OCI-LY1 (cell line): ENCODE results near the gene DPH6.

Experiments used
- H2AFZ ChIP-seq: fragments of 200-600 bp; sonication (generic), shearing (Covaris generic); 2 replicates; pipeline ENCODE4 v1.6.0; 2014; ENCODE audit warnings: antibody characterized with exemption, mild to moderate bottlenecking, low read length
- H3F3A ChIP-seq: fragments of 200-600 bp; sonication (generic), shearing (Covaris generic); 2 replicates; pipeline ENCODE4 v1.6.0; 2014; ENCODE audit warnings: mild to moderate bottlenecking, antibody characterized with exemption, low read length, moderate library complexity; ENCODE audit not compliant: insufficient read depth
- H3K27ac ChIP-seq: fragments of 200-600 bp; sonication (generic); 2 replicates; pipeline ENCODE4 v1.5.1; 2014; ENCODE audit warnings: low read length, mixed run types, mild to moderate bottlenecking, low read depth; ENCODE audit not compliant: poor library complexity, severe bottlenecking
- H3K27me3 ChIP-seq: fragments of 200-600 bp; sonication (generic); 2 replicates; pipeline ENCODE4 v1.6.0; 2014; ENCODE audit warnings: antibody characterized with exemption, mild to moderate bottlenecking, low read length, moderate library complexity; ENCODE audit not compliant: insufficient read depth
- H3K36me3 ChIP-seq: fragments of 200-600 bp; sonication (generic); 2 replicates; pipeline ENCODE4 v1.6.1; 2014; ENCODE audit warnings: mild to moderate bottlenecking, antibody characterized with exemption, low read length, moderate library complexity, mixed read lengths; ENCODE audit not compliant: insufficient read depth
- H3K4me1 ChIP-seq: fragments of 200-600 bp; sonication (generic); 2 replicates; pipeline ENCODE4 v1.5.1; 2014; ENCODE audit warnings: mild to moderate bottlenecking, low read length, moderate library complexity; ENCODE audit not compliant: insufficient read depth, severe bottlenecking
- H3K4me2 ChIP-seq: fragments of 200-600 bp; sonication (generic), shearing (Covaris generic); 2 replicates; pipeline ENCODE4 v1.6.1; 2014; ENCODE audit warnings: low read length
- H3K4me3 ChIP-seq: fragments of 200-600 bp; sonication (generic); 2 replicates; pipeline ENCODE4 v1.5.1; 2014; ENCODE audit warnings: low read length, low read depth, mild to moderate bottlenecking, mixed read lengths; ENCODE audit not compliant: poor library complexity, severe bottlenecking
- H3K79me2 ChIP-seq: fragments of 200-600 bp; shearing (Covaris generic); 2 replicates; pipeline ENCODE4 v1.6.1; 2016; ENCODE audit warnings: mixed run types, low read length, mixed read lengths; ENCODE audit not compliant: insufficient read depth
- H3K9ac ChIP-seq: fragments of 200-600 bp; sonication (generic), shearing (Covaris generic); 2 replicates; pipeline ENCODE4 v1.6.1; 2014; ENCODE audit warnings: mild to moderate bottlenecking, low read length, mixed read lengths
- H3K9me2 ChIP-seq: fragments of 200-600 bp; sonication (generic), shearing (Covaris generic); 2 replicates; pipeline ENCODE4 v1.6.1; 2014; ENCODE audit warnings: low read depth, mild to moderate bottlenecking, low read length, mixed read lengths
- H3K9me3 ChIP-seq: fragments of 200-600 bp; shearing (Covaris generic); 2 replicates; pipeline ENCODE4 v1.6.1; 2014; ENCODE audit warnings: low read length, mixed read lengths
- H4K20me1 ChIP-seq: fragments of 200-600 bp; sonication (generic), shearing (Covaris generic); 2 replicates; pipeline ENCODE4 v1.6.0; 2016; ENCODE audit warnings: mild to moderate bottlenecking, low read length; ENCODE audit not compliant: insufficient read depth
- CTCF ChIP-seq: fragments of 200-600 bp; sonication (generic), shearing (Covaris generic); IDR thresholded peaks from 2 replicates; pipeline ENCODE4 v1.5.1; 2017; ENCODE audit warnings: mild to moderate bottlenecking, antibody characterized with exemption, low read length, moderate library complexity, mixed read lengths
- EZH2 ChIP-seq: fragments of 200-600 bp; sonication (generic), shearing (Covaris generic); IDR thresholded peaks from 2 replicates; pipeline ENCODE4 v1.8.0; 2017; ENCODE audit warnings: borderline replicate concordance, mixed run types, mild to moderate bottlenecking, antibody characterized with exemption, low read length, moderate library complexity, mixed read lengths

Gene DPH6

GRCh38 chr15:35321926-35322325 lies 224.0 kb downstream of the DPH6 start:
- H3K9me3 ChIP-seq: no peaks in the 10 kb centered on the region
- no peaks in the 10 kb centered on the region for H3K79me2 ChIP-seq
- no peaks in the 10 kb centered on the region for H3K4me1 ChIP-seq
- H3K27me3 ChIP-seq: no peaks in the 10 kb centered on the region
- H3K36me3 ChIP-seq: no peaks in the 10 kb centered on the region
- TF ChIP-seq EZH2: no peak
- TF ChIP-seq CTCF: no peak
- H3F3A ChIP-seq: no peaks in the 10 kb centered on the region
- H2AFZ ChIP-seq: no peak overlapping the region
- no peak overlapping the region for H3K27ac ChIP-seq
- no peak overlapping the region for H3K4me3 ChIP-seq
- H3K9me2 ChIP-seq: no peaks in the 10 kb centered on the region
- H3K4me2 ChIP-seq: no peak overlapping the region
- no peaks in the 10 kb centered on the region for H4K20me1 ChIP-seq
- no peak overlapping the region for H3K9ac ChIP-seq

DNA sequence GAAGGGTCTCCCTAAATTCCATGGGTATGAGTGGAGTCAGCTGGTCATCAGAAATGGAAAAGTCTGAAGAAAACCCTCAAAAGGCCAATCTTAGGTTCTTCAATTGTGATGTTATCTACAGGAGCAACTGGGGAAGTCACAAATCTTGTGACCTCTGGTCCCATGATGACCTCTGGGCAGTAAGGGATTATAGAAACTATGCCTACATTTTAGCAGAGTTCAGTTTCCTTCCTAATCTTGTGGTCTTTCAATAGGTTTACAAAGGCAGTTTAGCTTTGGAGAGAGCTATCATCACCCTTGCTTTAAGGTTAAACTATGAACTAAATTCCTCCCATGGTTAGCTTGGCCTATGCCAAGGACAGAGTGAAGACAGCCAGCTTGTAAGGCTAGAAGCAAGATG lies 225.1 kb downstream of the DPH6 start:
- TF ChIP-seq EZH2 (no peak), CTCF (no peak)
- Histone ChIP-seq H3K9me3 (no peaks in the 10 kb centered on the region), H3F3A (no peaks in the 10 kb centered on the region), H3K36me3 (no peaks in the 10 kb centered on the region), H3K79me2 (no peaks in the 10 kb centered on the region), H3K9ac (no peak overlapping the region), H3K4me2 (no peak overlapping the region), H3K4me3 (no peak overlapping the region), H3K27me3 (no peaks in the 10 kb centered on the region), H2AFZ (no peak overlapping the region), H3K27ac (no peak overlapping the region), H3K9me2 (no peaks in the 10 kb centered on the region), H4K20me1 (no peaks in the 10 kb centered on the region), H3K4me1 (no peaks in the 10 kb centered on the region)
